Sigmoid colon (tissue), 7 donors: ENCODE results near the gene MINDY4. TPM values are rescaled to one million over a fixed set of nuclear protein-coding genes. Genes with fewer than 3 reads are reported as not detected.

ENCODE experiments used
- DNase-seq: peaks from one replicate; pipeline ENCODE4 v3.0.0-alpha.2; 2019
- H3K27ac ChIP-seq, 4 donors: fragments of 200-600 bp; sonication (generic); one replicate each; pipeline ENCODE4 v1.5.1; 2016 to 2019; ENCODE audit warnings: mild to moderate bottlenecking in 1 of 4
- H3K27me3 ChIP-seq, 3 donors: fragments of 200-600 bp; sonication (generic); one replicate each; pipeline ENCODE4 v1.5.1; 2019; ENCODE audit warnings: mild to moderate bottlenecking in 1 of 3
- H3K36me3 ChIP-seq, 4 donors: fragments of 200-600 bp; sonication (generic); one replicate each; pipeline ENCODE4 v1.5.1; 2016 to 2019
- H3K4me1 ChIP-seq, 4 donors: fragments of 200-600 bp; sonication (generic); one replicate each; pipeline ENCODE4 v1.5.1; 2017 to 2019
- H3K4me3 ChIP-seq, 4 donors: fragments of 200-600 bp; sonication (generic); one replicate each; pipeline ENCODE4 v1.5.1; 2017 to 2019; ENCODE audit warnings: mild to moderate bottlenecking in 2 of 4, moderate library complexity in 1 of 4
- H3K9me3 ChIP-seq, 4 donors: fragments of 200-600 bp in 3 of 4; sonication (generic) in 3 of 4; one replicate each; pipeline versions ENCODE4 v1.5.1 to v1.6.1; 2013 to 2019
- EP300 ChIP-seq, 4 donors: sonication (generic); formaldehyde crosslinking; IDR thresholded peaks; one replicate each; pipeline ENCODE4 v1.6.1; 2017; ENCODE audit warnings: antibody characterized with exemption in 4 of 4
- POLR2A ChIP-seq, 2 donors: fragments of 450-650 bp; IDR thresholded peaks; one replicate each; pipeline ENCODE4 v1.6.1; 2016; ENCODE audit warnings: antibody characterized with exemption in 2 of 2, mild to moderate bottlenecking in 2 of 2, moderate library complexity in 2 of 2
- POLR2AphosphoS5 ChIP-seq, 4 donors: sonication (generic); formaldehyde crosslinking; IDR thresholded peaks; one replicate each; pipeline ENCODE4 v1.6.1; 2017; ENCODE audit warnings: antibody characterized with exemption in 4 of 4
- WGBS, 2 donors: extraction: QIAGEN DNeasy Blood & Tissue Kit; methylation state at CpG; one replicate each; pipeline ENCODE4 v1.1.7; 2013; 5-methylcytosine and 5-hydroxymethylcytosine counted together
- intact Hi-C: fragments of 100-400 bp; cut with DNase I; formaldehyde crosslinking; loops from one replicate; pipeline ENCODE4 v1.15.1; 2023
- polyA plus RNA-seq, 3 donors: library from polyadenylated mRNA; stranded (reverse); fragments of 200-250 nt; gene quantifications; one replicate each; pipeline ENCODE4 v1.2.3, GENCODE V29; 2013
- total RNA-seq, 4 donors: library from RNA; depleted of rRNA; stranded (reverse); fragments of >200 nt; gene quantifications; one replicate each; pipeline ENCODE4 v1.1.0, GENCODE V29; 2016
- TF ChIP-seq, protein P1 (sequence below), 4 experiments: fragments of 450-650 bp in 3 of 4; fragments of 200-600 bp in 1 of 4; IDR thresholded peaks; one replicate each; pipeline ENCODE4 v1.5.1; 2016 to 2019; ENCODE audit warnings: antibody characterized with exemption in 4 of 4, mild to moderate bottlenecking in 3 of 4, moderate library complexity in 2 of 4
- donor health status: healthy with polysubstance abuse.
- donor health status: Bipolar disorder and iron deficiency.
- donor health status: healthy.

MINDY4 gene
- total and polyA plus RNA-seq, 7 donors = 1.2 to 26.3 (median 9.4) TPM

DNA sequence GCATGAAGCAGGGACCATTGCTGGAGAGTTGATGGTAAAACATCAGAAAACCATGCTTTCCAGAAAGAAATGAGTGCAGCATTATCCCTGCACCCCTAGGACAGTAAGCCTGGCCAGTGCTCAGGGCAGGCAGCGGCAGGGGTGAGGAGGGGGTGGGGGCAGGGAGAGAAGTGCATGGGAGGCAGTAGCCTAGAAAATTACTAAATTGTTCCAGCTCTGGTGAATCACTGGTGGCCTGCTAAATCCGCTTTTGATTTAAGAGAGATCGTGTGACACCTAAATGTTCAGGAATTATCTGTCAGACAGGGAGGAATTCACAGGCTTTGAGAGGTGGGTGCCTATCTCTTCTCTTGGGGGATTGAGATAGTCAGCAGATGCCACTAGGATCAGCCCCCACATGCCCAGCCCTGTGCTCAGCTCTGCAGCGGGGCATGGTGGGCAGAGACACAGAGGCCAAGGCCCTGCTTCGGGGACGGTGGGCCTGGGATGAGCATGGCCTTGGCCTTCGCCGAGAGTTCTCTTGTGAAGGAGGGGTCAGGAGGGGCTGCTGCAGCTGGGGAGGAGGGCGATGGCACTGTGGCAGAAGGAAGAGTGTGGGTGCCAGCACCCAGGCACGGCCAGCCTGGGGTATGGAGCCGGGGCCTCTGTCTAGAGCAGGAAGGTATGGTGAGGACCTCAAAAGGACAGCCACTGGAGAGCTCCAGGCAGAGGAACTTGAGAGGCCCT, 135.5 kb downstream of the MINDY4 start:
- Histone ChIP-seq H3K27ac (peak overlapping the region; percentile 44 to 90 (median 60)), H3K36me3 (no peaks in the 10 kb centered on the region), H3K9me3 (no peaks in the 10 kb centered on the region), H3K27me3 (no peaks in the 10 kb centered on the region), H3K4me1 (peaks cover 0 to 65% (median 62%) of the 10 kb centered on the region in 4 donors), H3K4me3 (no peak overlapping the region)
- TF ChIP-seq POLR2AphosphoS5 (IDR thresholded peaks at IDR 0.05) = no peak
- TF ChIP-seq, protein P1, sequence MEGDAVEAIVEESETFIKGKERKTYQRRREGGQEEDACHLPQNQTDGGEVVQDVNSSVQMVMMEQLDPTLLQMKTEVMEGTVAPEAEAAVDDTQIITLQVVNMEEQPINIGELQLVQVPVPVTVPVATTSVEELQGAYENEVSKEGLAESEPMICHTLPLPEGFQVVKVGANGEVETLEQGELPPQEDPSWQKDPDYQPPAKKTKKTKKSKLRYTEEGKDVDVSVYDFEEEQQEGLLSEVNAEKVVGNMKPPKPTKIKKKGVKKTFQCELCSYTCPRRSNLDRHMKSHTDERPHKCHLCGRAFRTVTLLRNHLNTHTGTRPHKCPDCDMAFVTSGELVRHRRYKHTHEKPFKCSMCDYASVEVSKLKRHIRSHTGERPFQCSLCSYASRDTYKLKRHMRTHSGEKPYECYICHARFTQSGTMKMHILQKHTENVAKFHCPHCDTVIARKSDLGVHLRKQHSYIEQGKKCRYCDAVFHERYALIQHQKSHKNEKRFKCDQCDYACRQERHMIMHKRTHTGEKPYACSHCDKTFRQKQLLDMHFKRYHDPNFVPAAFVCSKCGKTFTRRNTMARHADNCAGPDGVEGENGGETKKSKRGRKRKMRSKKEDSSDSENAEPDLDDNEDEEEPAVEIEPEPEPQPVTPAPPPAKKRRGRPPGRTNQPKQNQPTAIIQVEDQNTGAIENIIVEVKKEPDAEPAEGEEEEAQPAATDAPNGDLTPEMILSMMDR (IDR thresholded peaks at IDR 0.05) = no peak
- no peak for TF ChIP-seq EP300 (IDR thresholded peaks at IDR 0.05)
- TF ChIP-seq POLR2A (IDR thresholded peaks at IDR 0.05) = no peak
- no peak for DNase-seq
- intact Hi-C loops = no loop called here
- WGBS, 2 donors = 92 to 94% methylated on average over 11 of the region's 11 CpGs

DNA sequence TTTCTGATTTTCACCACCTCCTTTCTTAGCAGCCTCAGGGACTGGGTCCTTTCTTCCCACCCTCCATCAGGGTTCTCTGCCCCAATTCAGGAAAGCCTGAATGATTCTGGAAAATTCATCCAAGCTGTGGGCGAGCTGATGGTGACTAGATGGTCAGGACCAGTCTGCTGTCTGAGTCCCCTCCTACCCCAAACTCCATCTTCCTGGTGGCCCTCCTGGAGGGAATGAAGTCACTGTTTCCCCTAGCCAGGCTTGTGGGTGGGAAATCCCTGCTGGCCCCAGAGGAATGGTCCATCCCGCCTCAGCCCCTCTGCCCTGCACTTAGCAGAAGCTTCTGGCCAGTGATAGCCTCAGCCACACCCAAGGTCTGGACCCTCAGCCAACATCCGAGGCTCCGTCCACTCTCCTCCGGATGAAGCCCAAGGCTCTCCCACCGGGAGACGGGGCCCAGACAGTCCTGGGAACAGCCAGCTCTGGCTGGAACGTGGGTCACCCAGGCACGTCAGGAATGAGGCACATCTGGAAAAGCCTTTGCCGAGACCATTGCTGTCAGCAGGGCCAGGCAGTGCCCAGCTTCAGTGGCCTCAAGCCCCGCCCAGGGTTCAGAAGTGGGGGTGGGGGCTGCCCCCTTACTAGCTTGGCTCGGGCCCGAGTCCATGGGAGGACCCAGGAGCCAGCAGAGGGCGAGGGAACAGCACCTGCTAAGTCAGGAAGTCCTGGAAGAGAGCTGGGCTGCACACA, 136.5 kb downstream of the MINDY4 start:
- no peak for DNase-seq
- Histone ChIP-seq H3K27me3 (no peaks in the 10 kb centered on the region), H3K9me3 (no peaks in the 10 kb centered on the region), H3K4me1 (peaks cover 0 to 74% (median 72%) of the 10 kb centered on the region in 4 donors), H3K4me3 (no peak overlapping the region), H3K27ac (peak overlapping the region; percentile 5 to 90 (median 56)), H3K36me3 (no peaks in the 10 kb centered on the region)
- WGBS, 2 donors = 67 to 78% methylated on average over 14 of the region's 14 CpGs
- no peak for TF ChIP-seq POLR2AphosphoS5 (IDR thresholded peaks at IDR 0.05)
- TF ChIP-seq EP300 (IDR thresholded peaks at IDR 0.05) = no peak
- TF ChIP-seq, protein P1 (IDR thresholded peaks at IDR 0.05) = no peak
- no peak for TF ChIP-seq POLR2A (IDR thresholded peaks at IDR 0.05)
- intact Hi-C loops = no loop called here

DNA sequence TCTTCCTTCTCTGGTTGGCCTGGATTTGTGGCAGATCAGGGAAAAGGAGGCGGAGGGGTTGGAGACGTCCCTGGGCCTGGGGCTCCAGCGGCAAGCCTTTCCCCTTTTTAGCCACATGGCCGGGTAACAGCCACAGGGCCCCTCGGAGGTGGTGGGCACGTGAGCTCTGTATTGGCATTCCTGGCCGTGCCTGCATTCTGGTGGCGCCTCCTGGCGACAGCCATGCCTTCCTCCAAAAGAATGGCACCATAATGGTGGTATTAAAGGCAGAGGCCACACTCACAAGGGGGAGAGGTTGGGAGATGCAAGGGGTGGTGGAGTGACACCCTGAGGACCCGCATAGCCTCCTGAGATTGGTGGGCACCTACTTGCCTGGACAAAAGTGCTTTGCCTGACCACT, 137.5 kb downstream of the MINDY4 start:
- no peak for DNase-seq
- Histone ChIP-seq H3K4me3 (no peak overlapping the region), H3K27me3 (no peaks in the 10 kb centered on the region), H3K9me3 (no peaks in the 10 kb centered on the region), H3K27ac (peak overlapping the region in 3 of 4 donors; percentile 8 to 90 (median 68)), H3K36me3 (no peaks in the 10 kb centered on the region), H3K4me1 (peaks cover 0 to 82% (median 81%) of the 10 kb centered on the region in 4 donors)
- no peak for TF ChIP-seq EP300 (IDR thresholded peaks at IDR 0.05)
- no peak for TF ChIP-seq POLR2A (IDR thresholded peaks at IDR 0.05)
- TF ChIP-seq POLR2AphosphoS5 (IDR thresholded peaks at IDR 0.05) = no peak
- TF ChIP-seq, protein P1 (IDR thresholded peaks at IDR 0.05) = no peak
- 88 to 91% methylated on average over 10 of the region's 10 CpGs for WGBS, 2 donors
- intact Hi-C loops = no loop called here

DNA sequence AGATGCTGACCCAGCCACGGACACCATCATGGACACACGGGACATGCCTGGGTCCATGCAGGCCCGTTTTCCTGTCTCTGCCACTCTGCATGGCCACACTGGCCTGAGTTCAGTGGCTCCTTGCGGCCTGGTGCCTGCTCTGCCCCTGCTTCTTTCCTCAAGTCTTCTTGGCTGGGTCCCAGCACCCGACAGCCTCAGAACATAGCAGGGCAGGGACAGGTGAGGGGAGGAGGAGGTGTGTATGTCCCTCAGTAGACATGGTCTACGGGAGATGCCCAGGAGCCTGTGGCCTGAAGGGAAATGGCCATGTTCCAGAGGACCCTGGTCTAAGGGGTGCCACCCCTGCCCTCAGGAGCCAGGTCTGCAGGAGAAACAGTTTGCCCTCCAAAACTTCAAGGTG, 138.2 kb downstream of the MINDY4 start:
- H3K27me3 ChIP-seq = no peaks in the 10 kb centered on the region
- TF ChIP-seq POLR2AphosphoS5 (IDR thresholded peaks at IDR 0.05) (no peak), POLR2A (IDR thresholded peaks at IDR 0.05) (no peak), EP300 (IDR thresholded peaks at IDR 0.05) (no peak)
- TF ChIP-seq, protein P1 (IDR thresholded peaks at IDR 0.05) = no peak
- H3K4me1 ChIP-seq = peaks cover 0 to 90% (median 88%) of the 10 kb centered on the region in 4 donors
- no peak overlapping the region for H3K4me3 ChIP-seq
- no peaks in the 10 kb centered on the region for H3K9me3 ChIP-seq
- 63 to 87% methylated on average over 6 of the region's 6 CpGs for WGBS, 2 donors
- intact Hi-C loops = no loop called here
- no peak for DNase-seq
- no peaks in the 10 kb centered on the region for H3K36me3 ChIP-seq
- peak overlapping the region; percentile 86 to 90 (median 88) for H3K27ac ChIP-seq
